Fibroblast of mammary gland (primary cell): Measurements from ENCODE around the gene SBF2.

Experiments used
- DNase-seq: peaks from one replicate; pipeline ENCODE4 v3.0.0-alpha.2; 2010; ENCODE audit warnings: low read depth
- H3K4me3 ChIP-seq: 2 replicates; pipeline ENCODE4 v1.5.1; 2011; ENCODE audit warnings: low read depth, mild to moderate bottlenecking, low read length, moderate library complexity; ENCODE audit not compliant: control insufficient read depth
- CTCF ChIP-seq: conservative IDR thresholded peaks from 2 replicates; pipeline ENCODE4 v1.5.1; 2011; ENCODE audit warnings: low read depth, low read length, inconsistent platforms; ENCODE audit not compliant: control insufficient read depth, insufficient read depth

Gene SBF2

GRCh38 chr11:9762531-9762930, 531.5 kb downstream of the SBF2 start:
- no peak for DNase-seq
- TF ChIP-seq CTCF, result no peak
- H3K4me3 ChIP-seq, result no peak overlapping the region

- DNase-seq, result no peak
- H3K4me3 ChIP-seq, result no peak overlapping the region
- TF ChIP-seq CTCF, result no peak
Measured at GRCh38 chr11:9761441-9761945, 532.5 kb downstream of the SBF2 start.

GRCh38 chr11:9760193-9760575, 533.8 kb downstream of the SBF2 start:
- no peak overlapping the region for H3K4me3 ChIP-seq
- TF ChIP-seq CTCF, result no peak
- peak; percentile 97 for DNase-seq

GRCh38 chr11:9759519-9760192, 534.4 kb downstream of the SBF2 start:
- no peak for TF ChIP-seq CTCF
- DNase-seq, result peak; percentile 100
- peak overlapping the region; percentile 55 for H3K4me3 ChIP-seq

- H3K4me3 ChIP-seq, result peak overlapping the region; percentile 55
- TF ChIP-seq CTCF, result peak; percentile 25
- DNase-seq, result peak; percentile 76
Measured at GRCh38 chr11:9758637-9759518, 535.1 kb downstream of the SBF2 start.

GRCh38 chr11:9757809-9758636, 536.0 kb downstream of the SBF2 start:
- peak; percentile 68 for DNase-seq
- peak overlapping the region; percentile 55 for H3K4me3 ChIP-seq
- no peak for TF ChIP-seq CTCF
